Peyer's patch (tissue), 4 donors: ENCODE results near the gene KCNMA1. TPM values are rescaled to one million over a fixed set of nuclear protein-coding genes. Genes with fewer than 3 reads are reported as not detected.

ENCODE experiments used
- DNase-seq, 3 donors: peaks; one replicate each; pipeline ENCODE4 v3.0.0-alpha.2; 2017 to 2019
- H3K27ac ChIP-seq, 4 donors: fragments of 200-600 bp; sonication (generic); one replicate each; pipeline ENCODE4 v1.5.1; 2016 to 2019
- H3K27me3 ChIP-seq, 2 donors: fragments of 200-600 bp; sonication (generic); one replicate each; pipeline ENCODE4 v1.5.1; 2019
- H3K36me3 ChIP-seq, 3 donors: fragments of 200-600 bp; sonication (generic); one replicate each; pipeline ENCODE4 v1.5.1; 2016 to 2019
- H3K4me1 ChIP-seq, 4 donors: fragments of 200-600 bp; sonication (generic); one replicate each; pipeline ENCODE4 v1.5.1; 2016 to 2019
- H3K4me3 ChIP-seq, 4 donors: fragments of 200-600 bp; sonication (generic); 1 replicate in 3 of 4; 2 replicates in 1 of 4; pipeline ENCODE4 v1.5.1; 2016 to 2019; ENCODE audit warnings: mild to moderate bottlenecking in 1 of 4
- H3K9me3 ChIP-seq, 4 donors: fragments of 200-600 bp; sonication (generic); one replicate each; pipeline ENCODE4 v1.5.1; 2016 to 2019; ENCODE audit warnings: mild to moderate bottlenecking in 1 of 4
- POLR2A ChIP-seq, 2 donors: fragments of 450-650 bp; IDR thresholded peaks; one replicate each; pipeline ENCODE4 v1.5.1; 2017; ENCODE audit warnings: antibody characterized with exemption in 2 of 2, mild to moderate bottlenecking in 2 of 2, moderate library complexity in 2 of 2
- total RNA-seq, 4 donors: library from RNA; depleted of rRNA; stranded (reverse); fragments of >200 nt; gene quantifications; one replicate each; pipeline ENCODE4 v1.1.0, GENCODE V29; 2016
- TF ChIP-seq, protein P1 (sequence below), 6 experiments: fragments of 450-650 bp in 4 of 6; fragments of 200-600 bp in 2 of 6; sonication (generic) in 1 of 6; IDR thresholded peaks; one replicate each; pipeline ENCODE4 v1.5.1; 2017 to 2019; ENCODE audit warnings: antibody characterized with exemption in 6 of 6, mild to moderate bottlenecking in 3 of 6, moderate library complexity in 1 of 6

Gene KCNMA1
- total RNA-seq, 4 donors from 2014 or later: 17.8 to 29.1 (median 23.9) TPM

DNA sequence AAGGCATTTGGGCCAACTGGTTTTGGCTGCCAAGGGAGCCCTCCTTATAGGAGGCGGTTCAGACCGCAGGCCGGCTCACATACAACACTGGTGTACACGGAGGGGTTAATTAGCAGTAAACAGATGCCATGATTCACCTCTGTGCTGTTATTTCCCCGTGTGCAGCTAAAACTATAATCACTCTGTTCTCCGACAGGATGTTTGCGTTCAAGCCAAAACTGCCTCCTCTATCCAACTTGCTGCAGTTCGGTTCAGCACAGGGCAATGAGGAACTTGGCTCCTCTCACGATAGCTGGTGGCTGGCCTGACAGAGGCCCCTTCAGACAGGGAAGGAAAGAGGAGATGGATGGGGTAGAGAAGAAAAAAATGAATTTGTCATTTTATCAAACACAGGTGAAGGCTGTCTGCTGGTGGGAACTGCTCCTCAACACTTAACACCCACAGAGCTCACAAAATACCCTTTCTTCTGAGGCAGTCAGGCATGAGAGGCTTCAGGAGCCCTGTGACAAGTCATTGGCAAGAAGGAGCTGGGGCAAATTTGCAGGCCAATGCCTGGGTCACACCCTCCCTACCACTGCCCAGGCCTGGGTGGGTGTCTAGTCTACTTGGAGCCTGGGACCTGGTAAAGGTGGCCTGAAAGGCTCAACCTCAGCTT, 24.0 kb downstream of the KCNMA1 start:
- H3K4me3 ChIP-seq: no peak overlapping the region
- DNase-seq: no peak
- peak overlapping the region in 1 of 4 donors; percentile 6 for H3K27ac ChIP-seq
- H3K4me1 ChIP-seq: peaks cover 0 to 18% (median 2%) of the 10 kb centered on the region in 4 donors
- TF ChIP-seq, protein P1, sequence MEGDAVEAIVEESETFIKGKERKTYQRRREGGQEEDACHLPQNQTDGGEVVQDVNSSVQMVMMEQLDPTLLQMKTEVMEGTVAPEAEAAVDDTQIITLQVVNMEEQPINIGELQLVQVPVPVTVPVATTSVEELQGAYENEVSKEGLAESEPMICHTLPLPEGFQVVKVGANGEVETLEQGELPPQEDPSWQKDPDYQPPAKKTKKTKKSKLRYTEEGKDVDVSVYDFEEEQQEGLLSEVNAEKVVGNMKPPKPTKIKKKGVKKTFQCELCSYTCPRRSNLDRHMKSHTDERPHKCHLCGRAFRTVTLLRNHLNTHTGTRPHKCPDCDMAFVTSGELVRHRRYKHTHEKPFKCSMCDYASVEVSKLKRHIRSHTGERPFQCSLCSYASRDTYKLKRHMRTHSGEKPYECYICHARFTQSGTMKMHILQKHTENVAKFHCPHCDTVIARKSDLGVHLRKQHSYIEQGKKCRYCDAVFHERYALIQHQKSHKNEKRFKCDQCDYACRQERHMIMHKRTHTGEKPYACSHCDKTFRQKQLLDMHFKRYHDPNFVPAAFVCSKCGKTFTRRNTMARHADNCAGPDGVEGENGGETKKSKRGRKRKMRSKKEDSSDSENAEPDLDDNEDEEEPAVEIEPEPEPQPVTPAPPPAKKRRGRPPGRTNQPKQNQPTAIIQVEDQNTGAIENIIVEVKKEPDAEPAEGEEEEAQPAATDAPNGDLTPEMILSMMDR (IDR thresholded peaks at IDR 0.05): no peak
- TF ChIP-seq POLR2A (IDR thresholded peaks at IDR 0.05): no peak
- H3K27me3 ChIP-seq: no peaks in the 10 kb centered on the region
- no peaks in the 10 kb centered on the region for H3K9me3 ChIP-seq
- H3K36me3 ChIP-seq: no peaks in the 10 kb centered on the region

DNA sequence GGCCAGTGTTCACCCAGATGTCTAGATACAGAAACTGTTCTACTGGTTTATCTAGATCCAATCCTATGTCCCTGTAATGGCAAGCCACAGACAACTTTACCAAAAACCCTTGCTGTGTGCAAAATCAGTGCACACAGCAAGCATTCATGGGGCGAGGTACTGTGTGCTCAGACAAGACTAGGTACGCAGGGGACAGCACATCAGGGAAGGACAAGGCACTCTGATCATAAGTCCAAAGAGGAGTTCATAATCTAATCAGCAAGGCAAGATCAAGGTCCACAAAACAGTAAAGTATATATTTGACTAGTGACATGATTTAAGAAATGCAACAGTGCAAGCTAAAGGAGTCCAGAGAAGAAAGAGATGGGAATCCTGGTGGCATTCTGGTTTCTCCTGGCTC, 25.9 kb downstream of the KCNMA1 start:
- Histone ChIP-seq H3K27me3 (no peaks in the 10 kb centered on the region), H3K27ac (peak overlapping the region in 2 of 4 donors; percentile 60), H3K4me1 (peaks cover 0 to 18% (median 2%) of the 10 kb centered on the region in 4 donors), H3K9me3 (no peaks in the 10 kb centered on the region), H3K36me3 (no peaks in the 10 kb centered on the region), H3K4me3 (no peak overlapping the region)
- DNase-seq: peak in 1 of 3 donors; percentile 60
- TF ChIP-seq, protein P1 (IDR thresholded peaks at IDR 0.05): peak in 1 of 6 experiments; percentile 13
- TF ChIP-seq POLR2A (IDR thresholded peaks at IDR 0.05): no peak

GRCh38 chr10:77611221-77611620, 26.4 kb downstream of the KCNMA1 start:
- DNase-seq: no peak
- Histone ChIP-seq H3K27ac (peak overlapping the region in 2 of 4 donors; percentile 60), H3K9me3 (no peaks in the 10 kb centered on the region), H3K4me1 (peaks cover 0 to 18% (median 2%) of the 10 kb centered on the region in 4 donors), H3K27me3 (no peaks in the 10 kb centered on the region), H3K4me3 (no peak overlapping the region), H3K36me3 (no peaks in the 10 kb centered on the region)
- TF ChIP-seq, protein P1 (IDR thresholded peaks at IDR 0.05): no peak
- no peak for TF ChIP-seq POLR2A (IDR thresholded peaks at IDR 0.05)

DNA sequence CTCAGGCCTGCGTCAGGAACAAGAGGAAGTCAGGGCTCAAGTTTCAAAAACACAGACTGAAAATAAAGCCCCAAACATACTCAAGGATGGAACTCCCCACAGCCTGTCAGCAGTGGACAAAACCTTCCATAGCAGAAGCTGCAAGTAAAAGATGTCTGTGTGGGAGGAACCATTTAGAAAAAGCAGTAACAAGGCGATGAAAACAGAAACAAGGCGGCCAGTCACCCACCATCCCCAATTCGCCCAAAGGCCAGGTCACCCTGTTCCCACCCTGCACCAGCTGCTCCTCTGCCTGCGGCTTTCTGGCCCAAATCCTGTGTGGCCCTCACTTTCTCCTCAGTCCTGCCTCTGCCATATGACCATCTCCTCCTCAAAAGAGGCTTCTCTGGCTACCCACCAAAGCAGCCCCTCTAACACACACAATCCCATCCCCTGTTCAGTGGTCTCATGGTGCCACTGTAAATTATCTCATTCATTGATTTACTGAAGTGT, 27.8 kb downstream of the KCNMA1 start:
- H3K36me3 ChIP-seq: no peaks in the 10 kb centered on the region
- no peak overlapping the region for H3K4me3 ChIP-seq
- peaks cover 0 to 23% (median 2%) of the 10 kb centered on the region in 4 donors for H3K4me1 ChIP-seq
- no peaks in the 10 kb centered on the region for H3K27me3 ChIP-seq
- peak overlapping the region in 1 of 4 donors; percentile 35 for H3K27ac ChIP-seq
- TF ChIP-seq, protein P1 (IDR thresholded peaks at IDR 0.05): no peak
- no peak for TF ChIP-seq POLR2A (IDR thresholded peaks at IDR 0.05)
- no peaks in the 10 kb centered on the region for H3K9me3 ChIP-seq
- no peak for DNase-seq

DNA sequence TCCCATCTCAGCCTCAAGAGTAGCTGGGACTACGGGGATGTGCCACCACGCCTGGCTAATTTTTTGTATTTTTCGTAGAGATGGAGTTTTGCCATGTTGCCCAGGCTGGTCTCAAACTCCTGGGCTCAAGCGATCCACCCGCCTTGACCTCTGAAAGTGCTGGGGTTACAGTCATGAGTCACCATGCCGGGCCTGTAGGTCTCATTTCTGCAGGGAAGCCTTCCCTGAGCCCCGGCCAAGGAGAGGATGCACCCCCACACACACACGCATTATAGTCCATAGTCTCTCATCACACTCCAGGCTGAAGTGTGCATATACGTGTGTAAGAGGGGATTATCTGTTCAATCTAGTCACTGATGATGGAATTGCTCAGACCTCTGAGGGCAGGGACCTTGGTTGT, 29.3 kb downstream of the KCNMA1 start:
- Histone ChIP-seq H3K27me3 (no peaks in the 10 kb centered on the region), H3K36me3 (no peaks in the 10 kb centered on the region), H3K4me3 (no peak overlapping the region), H3K4me1 (peaks cover 0 to 32% (median 4%) of the 10 kb centered on the region in 4 donors), H3K27ac (no peak overlapping the region), H3K9me3 (no peaks in the 10 kb centered on the region)
- TF ChIP-seq, protein P1 (IDR thresholded peaks at IDR 0.05): no peak
- TF ChIP-seq POLR2A (IDR thresholded peaks at IDR 0.05): no peak
- DNase-seq: no peak
